WTC11 (cell line): ENCODE data around the gene CLBA1.

Source experiments
- CREM ChIP-seq: sonication (generic); formaldehyde crosslinking; IDR thresholded peaks from 2 replicates; pipeline ENCODE4 v1.8.1; 2022; ENCODE audit warnings: mild to moderate bottlenecking, missing genetic modification reagents, moderate library complexity
- CTCF ChIP-seq: fragments of 200-600 bp; IDR thresholded peaks from 2 replicates; pipeline ENCODE4 v1.8.0; 2022; ENCODE audit warnings: antibody characterized with exemption
- E2F4 ChIP-seq: sonication (generic); formaldehyde crosslinking; IDR thresholded peaks from 2 replicates; pipeline ENCODE4 v1.8.1; 2022; ENCODE audit warnings: low read depth, mild to moderate bottlenecking, moderate library complexity, missing genetic modification reagents, borderline replicate concordance
- ETV6 ChIP-seq: sonication (generic); formaldehyde crosslinking; IDR thresholded peaks from 2 replicates; pipeline ENCODE4 v1.8.1; 2022; ENCODE audit warnings: mild to moderate bottlenecking, missing genetic modification reagents
- FOXJ3 ChIP-seq: sonication (generic); formaldehyde crosslinking; IDR thresholded peaks from 2 replicates; pipeline ENCODE4 v1.9.0; 2021; ENCODE audit warnings: missing genetic modification reagents, mild to moderate bottlenecking, borderline replicate concordance
- HMGXB4 ChIP-seq: sonication (generic); formaldehyde crosslinking; IDR thresholded peaks from 2 replicates; pipeline ENCODE4 v1.8.1; 2023; ENCODE audit warnings: mild to moderate bottlenecking, moderate library complexity, missing genetic modification reagents
- JAZF1 ChIP-seq: fragments of 250-450 bp; sonication (Bioruptor Pico); IDR thresholded peaks from 2 replicates; pipeline ENCODE4 v1.9.0; 2021; ENCODE audit warnings: moderate library complexity, mild to moderate bottlenecking, inconsistent platforms
- KAT7 ChIP-seq: sonication (generic); formaldehyde crosslinking; IDR thresholded peaks from 2 replicates; pipeline ENCODE4 v1.8.1; 2023; ENCODE audit warnings: missing genetic modification reagents, mild to moderate bottlenecking, borderline replicate concordance
- NFYB ChIP-seq: sonication (generic); formaldehyde crosslinking; conservative IDR thresholded peaks from 2 replicates; pipeline ENCODE4 v1.8.0; 2022; ENCODE audit warnings: low read depth, missing genetic modification reagents
- SP1 ChIP-seq: sonication (generic); formaldehyde crosslinking; conservative IDR thresholded peaks from 2 replicates; pipeline ENCODE4 v1.8.1; 2022; ENCODE audit warnings: missing genetic modification reagents
- ZNF138 ChIP-seq: sonication (generic); formaldehyde crosslinking; conservative IDR thresholded peaks from 2 replicates; pipeline ENCODE4 v1.8.1; 2022; ENCODE audit warnings: mild to moderate bottlenecking, moderate library complexity, missing genetic modification reagents
- ZNF532 ChIP-seq: fragments of 250-450 bp; sonication (Bioruptor Pico); IDR thresholded peaks from 2 replicates; pipeline ENCODE4 v1.9.0; 2021; ENCODE audit warnings: mild to moderate bottlenecking, borderline replicate concordance
- ZSCAN18 ChIP-seq: fragments of 250-450 bp; sonication (Bioruptor Pico); IDR thresholded peaks from 2 replicates; pipeline ENCODE4 v2.1.2; 2022; ENCODE audit warnings: mild to moderate bottlenecking, moderate library complexity

DNA sequence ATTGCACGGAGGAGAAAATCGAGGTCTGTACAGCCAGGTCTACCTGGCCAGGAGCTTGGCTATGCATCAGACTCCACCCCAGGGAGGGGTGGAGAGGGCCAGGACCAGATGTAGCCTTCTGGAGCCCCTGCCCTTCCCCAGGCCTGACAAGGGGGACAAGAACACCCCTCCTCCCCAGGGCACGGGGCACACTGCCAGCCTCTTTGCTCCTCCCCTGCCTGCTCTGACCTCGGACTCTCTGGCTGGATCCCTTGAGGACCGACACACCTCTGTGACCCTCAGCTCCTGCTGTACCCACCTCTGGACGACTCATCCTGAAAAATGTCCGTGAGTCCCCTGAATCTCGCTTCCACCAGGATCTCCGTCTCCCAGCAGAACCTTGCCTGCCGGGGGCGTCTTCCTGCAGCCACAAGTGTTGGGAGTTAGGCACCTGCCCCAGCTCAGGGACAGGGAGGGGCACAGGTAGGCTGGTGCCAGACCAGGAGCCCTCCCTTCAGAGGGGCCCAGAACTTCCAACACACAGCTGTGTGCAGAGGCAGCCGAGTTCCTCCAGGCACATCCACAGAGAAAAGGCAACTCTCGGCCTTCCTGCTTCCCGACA lies 29.2 kb upstream of the CLBA1 start:
- no peak for TF ChIP-seq CTCF
- no peak for TF ChIP-seq CREM (CRISPR knock-in tag)
- no peak for TF ChIP-seq E2F4 (CRISPR knock-in tag)
- TF ChIP-seq NFYB (CRISPR knock-in tag): no peak
- TF ChIP-seq HMGXB4 (CRISPR knock-in tag): no peak
- no peak for TF ChIP-seq ZSCAN18
- TF ChIP-seq ZNF532 (CRISPR knock-in tag): no peak
- TF ChIP-seq KAT7: no peak
- TF ChIP-seq ZNF138: no peak
- TF ChIP-seq FOXJ3 (CRISPR knock-in tag): no peak
- no peak for TF ChIP-seq JAZF1 (CRISPR knock-in tag)
- no peak for TF ChIP-seq SP1 (CRISPR knock-in tag)
- no peak for TF ChIP-seq ETV6 (CRISPR knock-in tag)
